Erythroblast (primary cell): ENCODE data around the gene FNDC3B.

Experiments used
- GATA1 ChIP-seq: IDR thresholded peaks from 2 replicates; pipeline ENCODE4 v1.6.1; 2011; ENCODE audit warnings: low read depth, mild to moderate bottlenecking, control low read depth, low read length, moderate library complexity
- POLR2A ChIP-seq: IDR thresholded peaks from 2 replicates; pipeline ENCODE4 v1.6.1; 2011; ENCODE audit warnings: mild to moderate bottlenecking, low read length

DNA sequence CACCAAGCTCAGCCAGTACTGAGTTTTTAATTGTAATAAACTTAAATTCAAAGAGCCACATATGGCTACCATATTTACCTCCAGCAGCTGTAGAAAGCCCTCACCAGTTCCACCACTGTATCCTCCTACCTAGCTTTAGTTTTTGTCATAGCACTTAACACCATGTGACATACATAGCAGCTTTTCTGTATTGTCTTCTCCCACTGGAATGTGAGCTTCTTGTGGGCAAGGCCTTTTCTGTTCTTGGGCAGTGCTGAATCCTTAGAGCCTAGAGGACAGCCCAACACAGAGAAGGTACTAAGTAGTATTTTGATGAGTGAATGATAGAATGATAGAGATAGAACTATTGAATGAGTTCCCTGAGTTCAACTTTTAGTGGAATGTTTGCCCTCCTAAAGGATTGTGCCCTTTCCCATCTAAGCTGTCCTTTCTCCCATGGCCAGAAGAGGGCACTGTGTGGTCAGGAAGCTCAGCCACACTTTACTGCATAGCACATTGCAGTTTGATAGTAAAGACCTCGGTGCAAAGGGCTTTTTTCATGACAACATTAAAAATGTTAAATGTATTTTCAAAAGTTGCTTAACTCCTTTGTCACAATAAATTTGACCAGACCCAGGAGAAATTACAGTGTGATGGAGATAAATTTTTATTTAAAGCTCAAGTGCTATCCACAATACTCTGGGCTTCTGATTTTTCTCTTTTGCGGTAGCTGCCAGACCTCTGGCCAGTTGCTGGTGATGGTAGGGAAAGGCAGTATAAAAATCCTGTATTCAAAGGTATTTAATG is 293.1 kb downstream of the FNDC3B start:
- TF ChIP-seq POLR2A (no peak), GATA1 (no peak)
